ENCODE measurements around the gene CCKAR. TPM values are rescaled to one million over a fixed set of nuclear protein-coding genes. Genes with fewer than 3 reads are reported as not detected.

The CCKAR gene
- total and polyA plus RNA-seq, 10 of the 15 experiments (the other 5 are each of a cell fraction or from before 2014, with no cell fraction given) = not detected

DNA sequence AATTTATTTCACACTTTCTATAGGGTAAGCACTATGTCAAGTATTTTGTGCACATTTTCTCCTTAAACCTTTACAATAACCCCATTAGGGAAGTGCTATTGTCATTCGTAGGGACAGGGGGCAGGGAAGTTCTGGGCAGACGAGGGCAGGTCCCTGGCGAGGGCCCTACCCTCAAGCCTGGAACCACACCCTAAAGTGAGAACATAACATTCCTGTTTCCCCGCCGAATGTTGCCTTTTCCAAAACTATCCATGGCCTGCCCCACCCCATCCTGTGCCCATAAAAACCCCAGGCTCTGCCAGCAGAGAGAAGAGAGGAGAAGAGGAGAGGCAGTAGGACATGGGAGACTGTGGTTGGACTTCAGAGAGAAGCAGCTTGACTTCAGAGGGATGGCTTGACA, 39.8 kb upstream of the CCKAR start:
- no peak for ATAC-seq
- Histone ChIP-seq H3K36me3 (ENCODE audit: control insufficient read depth in 2 of 2, insufficient read depth in 2 of 2, low read length in 1 of 2) (no peaks in the 10 kb centered on the region), H3K4me1 (ENCODE audit: control insufficient read depth, insufficient read depth, low read length) (no peaks in the 10 kb centered on the region), H3K4me3 (no peak overlapping the region), H3K4me2 (ENCODE audit: control insufficient read depth, insufficient read depth) (no peak overlapping the region), H3K27ac (ENCODE audit: control insufficient read depth, insufficient read depth) (no peak overlapping the region), H3K79me2 (ENCODE audit: control insufficient read depth, insufficient read depth, low read length) (no peaks in the 10 kb centered on the region), H3K9ac (ENCODE audit: control insufficient read depth, insufficient read depth, low read length) (no peak overlapping the region), H3K9me3 (replicated peaks; ENCODE audit: control insufficient read depth, insufficient read depth, low read length) (no peaks in the 10 kb centered on the region), H3K27me3 (replicated peaks in 1 of 2; ENCODE audit: control insufficient read depth in 2 of 2, insufficient read depth in 2 of 2, low read length in 1 of 2) (no peaks in the 10 kb centered on the region), H2AFZ (ENCODE audit: control insufficient read depth, low read depth, low read length) (no peak overlapping the region), H4K20me1 (ENCODE audit: control insufficient read depth, insufficient read depth) (no peaks in the 10 kb centered on the region)
- ChIA-PET SMC1A (ENCODE audit: uncharacterized antibody, unreplicated experiment) (no interaction called here), POLR2A (no interaction called here), CTCF (no interaction called here), RAD21 (ENCODE audit: unreplicated experiment) (no interaction called here)
- in situ Hi-C loops (cut with MboI) = no loop called here
- TF ChIP-seq HDAC6 (IDR thresholded peaks at IDR 0.05; ENCODE audit: unreplicated experiment) = no peak
- TF ChIP-seq SREBF1 (IDR thresholded peaks at IDR 0.05; ENCODE audit: low read length) = no peak
- no peak for TF ChIP-seq FOXM1 (IDR thresholded peaks at IDR 0.05; ENCODE audit: low read depth, low read length)
- TF ChIP-seq SIN3A (IDR thresholded peaks at IDR 0.05; ENCODE audit: low read depth, low read length) = no peak
- no peak for TF ChIP-seq CBFB (IDR thresholded peaks at IDR 0.05; ENCODE audit: low read depth)
- intact Hi-C loops (cut with micrococcal nuclease; ENCODE audit: unreplicated experiment) = no loop called here
- BruUV-seq (replicated peaks) = no TSS peak
- FAIRE-seq = no peak
- no peak for DNase-seq (ENCODE audit: low read depth, low spot score)
- 37% methylated on average over 5 of the region's 5 CpGs for WGBS (ENCODE audit: insufficient coverage, insufficient replicate concordance, low lambda C conversion rate, missing lambda C conversion rate)

DNA sequence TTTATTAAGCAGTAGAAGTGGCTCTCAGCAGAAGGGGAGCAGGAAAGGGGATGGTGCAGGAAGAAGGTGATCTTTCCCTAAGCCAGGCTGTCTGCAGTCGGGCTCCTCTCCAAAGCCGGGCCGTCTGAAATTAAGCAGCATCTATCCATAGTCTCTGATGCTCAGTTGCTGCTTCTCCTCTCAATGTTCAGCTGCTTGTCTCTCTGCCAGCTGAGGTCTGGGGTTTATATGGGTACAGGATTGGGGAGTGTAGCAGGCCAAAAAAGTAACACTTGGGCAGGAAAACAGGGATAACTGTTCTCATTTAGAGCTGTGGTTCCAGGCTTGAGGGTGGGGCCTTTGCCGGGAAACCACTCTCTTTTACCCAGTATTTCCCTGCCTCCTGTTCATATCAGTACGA, 39.2 kb upstream of the CCKAR start:
- ATAC-seq = no peak
- ChIA-PET POLR2A (no interaction called here), CTCF (no interaction called here), SMC1A (ENCODE audit: uncharacterized antibody, unreplicated experiment) (no interaction called here), RAD21 (ENCODE audit: unreplicated experiment) (no interaction called here)
- Histone ChIP-seq H3K36me3 (ENCODE audit: control insufficient read depth in 2 of 2, insufficient read depth in 2 of 2, low read length in 1 of 2) (no peaks in the 10 kb centered on the region), H3K4me1 (ENCODE audit: control insufficient read depth, insufficient read depth, low read length) (no peaks in the 10 kb centered on the region), H3K4me3 (no peak overlapping the region), H3K27me3 (replicated peaks in 1 of 2; ENCODE audit: control insufficient read depth in 2 of 2, insufficient read depth in 2 of 2, low read length in 1 of 2) (no peaks in the 10 kb centered on the region), H3K4me2 (ENCODE audit: control insufficient read depth, insufficient read depth) (no peak overlapping the region), H3K79me2 (ENCODE audit: control insufficient read depth, insufficient read depth, low read length) (no peaks in the 10 kb centered on the region), H3K9me3 (replicated peaks; ENCODE audit: control insufficient read depth, insufficient read depth, low read length) (no peaks in the 10 kb centered on the region), H4K20me1 (ENCODE audit: control insufficient read depth, insufficient read depth) (no peaks in the 10 kb centered on the region), H2AFZ (ENCODE audit: control insufficient read depth, low read depth, low read length) (no peak overlapping the region), H3K9ac (ENCODE audit: control insufficient read depth, insufficient read depth, low read length) (no peak overlapping the region), H3K27ac (ENCODE audit: control insufficient read depth, insufficient read depth) (no peak overlapping the region)
- WGBS (ENCODE audit: insufficient coverage, insufficient replicate concordance, low lambda C conversion rate, missing lambda C conversion rate) = 69% methylated on average over 5 of the region's 5 CpGs
- FAIRE-seq = no peak
- in situ Hi-C loops (cut with MboI) = no loop called here
- no TSS peak for BruUV-seq (replicated peaks)
- intact Hi-C loops (cut with micrococcal nuclease; ENCODE audit: unreplicated experiment) = no loop called here
- DNase-seq (ENCODE audit: low read depth, low spot score) = no peak
- TF ChIP-seq, protein P1, sequence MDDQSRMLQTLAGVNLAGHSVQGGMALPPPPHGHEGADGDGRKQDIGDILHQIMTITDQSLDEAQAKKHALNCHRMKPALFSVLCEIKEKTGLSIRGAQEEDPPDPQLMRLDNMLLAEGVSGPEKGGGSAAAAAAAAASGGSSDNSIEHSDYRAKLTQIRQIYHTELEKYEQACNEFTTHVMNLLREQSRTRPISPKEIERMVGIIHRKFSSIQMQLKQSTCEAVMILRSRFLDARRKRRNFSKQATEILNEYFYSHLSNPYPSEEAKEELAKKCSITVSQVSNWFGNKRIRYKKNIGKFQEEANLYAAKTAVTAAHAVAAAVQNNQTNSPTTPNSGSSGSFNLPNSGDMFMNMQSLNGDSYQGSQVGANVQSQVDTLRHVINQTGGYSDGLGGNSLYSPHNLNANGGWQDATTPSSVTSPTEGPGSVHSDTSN (IDR thresholded peaks at IDR 0.05; ENCODE audit: insufficient replicate concordance, low read depth, low read length) = no peak
- TF ChIP-seq SMC3 (IDR thresholded peaks at IDR 0.05; ENCODE audit: borderline replicate concordance, low read length) (no peak), CEBPB (IDR thresholded peaks at IDR 0.05; ENCODE audit: borderline replicate concordance in 1 of 2, low read depth in 2 of 2, low read length in 2 of 2) (no peak), CHD2 (IDR thresholded peaks at IDR 0.05; ENCODE audit: borderline replicate concordance, low read depth, low read length) (no peak), SPI1 (IDR thresholded peaks at IDR 0.05; ENCODE audit: borderline replicate concordance, insufficient read depth, low read depth, low read length) (no peak), EGR1 (IDR thresholded peaks at IDR 0.05; ENCODE audit: borderline replicate concordance in 1 of 2, low read depth in 2 of 2, low read length in 2 of 2) (no peak), SREBF1 (IDR thresholded peaks at IDR 0.05; ENCODE audit: low read length) (no peak), HDAC6 (IDR thresholded peaks at IDR 0.05; ENCODE audit: unreplicated experiment) (no peak), KDM1A (IDR thresholded peaks at IDR 0.05; ENCODE audit: borderline replicate concordance) (no peak)
- TF ChIP-seq, protein P2, sequence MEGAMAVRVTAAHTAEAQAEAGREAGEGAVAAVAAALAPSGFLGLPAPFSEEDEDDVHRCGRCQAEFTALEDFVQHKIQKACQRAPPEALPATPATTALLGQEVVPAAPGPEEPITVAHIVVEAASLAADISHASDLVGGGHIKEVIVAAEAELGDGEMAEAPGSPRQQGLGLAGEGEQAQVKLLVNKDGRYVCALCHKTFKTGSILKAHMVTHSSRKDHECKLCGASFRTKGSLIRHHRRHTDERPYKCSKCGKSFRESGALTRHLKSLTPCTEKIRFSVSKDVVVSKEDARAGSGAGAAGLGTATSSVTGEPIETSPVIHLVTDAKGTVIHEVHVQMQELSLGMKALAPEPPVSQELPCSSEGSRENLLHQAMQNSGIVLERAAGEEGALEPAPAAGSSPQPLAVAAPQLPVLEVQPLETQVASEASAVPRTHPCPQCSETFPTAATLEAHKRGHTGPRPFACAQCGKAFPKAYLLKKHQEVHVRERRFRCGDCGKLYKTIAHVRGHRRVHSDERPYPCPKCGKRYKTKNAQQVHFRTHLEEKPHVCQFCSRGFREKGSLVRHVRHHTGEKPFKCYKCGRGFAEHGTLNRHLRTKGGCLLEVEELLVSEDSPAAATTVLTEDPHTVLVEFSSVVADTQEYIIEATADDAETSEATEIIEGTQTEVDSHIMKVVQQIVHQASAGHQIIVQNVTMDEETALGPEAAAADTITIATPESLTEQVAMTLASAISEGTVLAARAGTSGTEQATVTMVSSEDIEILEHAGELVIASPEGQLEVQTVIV (IDR thresholded peaks at IDR 0.05; ENCODE audit: borderline replicate concordance, partially characterized antibody) = no peak

Measured in GM12878 (cell line).